Measurements from ENCODE around the gene MMP25.

GRCh38 chr16:3042376-3042775 lies 4.0 kb upstream of the MMP25 start:
- TF ChIP-seq CTCF (IDR thresholded peaks at IDR 0.05; ENCODE audit: poor library complexity) (no peak), EZH2phosphoT487 (IDR thresholded peaks at IDR 0.05; ENCODE audit: low read depth, severe bottlenecking, unreplicated experiment) (no peak)

Measured in hepatocyte (in vitro differentiated cells).